VCaP (cell line): ENCODE results near the gene PGRMC1.
"Not testable (repeated sequence)": the region's sequence is repeated elsewhere in the genome, so short reads cannot be mapped to it uniquely, and the experiment has no call there.

Experiments
- H3K27ac ChIP-seq: fragments of 450-650 bp; 2 replicates; pipeline ENCODE4 v1.5.1; 2017
- CTCF ChIP-seq: fragments of 450-650 bp; conservative IDR thresholded peaks from 2 replicates; pipeline ENCODE4 v1.5.1; 2017; ENCODE audit warnings: mild to moderate bottlenecking, moderate library complexity

Gene PGRMC1

GRCh38 chrX:119194621-119195020, 41.5 kb upstream of the PGRMC1 start:
- TF ChIP-seq CTCF: no peak
- no peak overlapping the region for H3K27ac ChIP-seq

- no peak for TF ChIP-seq CTCF
- H3K27ac ChIP-seq: no peak overlapping the region
These were observed 34.5 kb upstream of the PGRMC1 start for GRCh38 chrX:119201570-119201969.

GRCh38 chrX:119206203-119206602, 29.9 kb upstream of the PGRMC1 start:
- no peak overlapping the region for H3K27ac ChIP-seq
- TF ChIP-seq CTCF: no peak

GRCh38 chrX:119207483-119207882, 28.6 kb upstream of the PGRMC1 start:
- H3K27ac ChIP-seq: not testable (repeated sequence)

- H3K27ac ChIP-seq: no peak overlapping the region
- no peak for TF ChIP-seq CTCF
These were observed 27.6 kb upstream of the PGRMC1 start for GRCh38 chrX:119208401-119209057.

- not testable (repeated sequence) for H3K27ac ChIP-seq
These were observed 25.0 kb upstream of the PGRMC1 start for GRCh38 chrX:119210931-119211648.

- no peak for TF ChIP-seq CTCF
- no peak overlapping the region for H3K27ac ChIP-seq
These were observed 24.5 kb upstream of the PGRMC1 start for GRCh38 chrX:119211649-119212014.

GRCh38 chrX:119218198-119218597, 17.9 kb upstream of the PGRMC1 start:
- peak; percentile 49 for TF ChIP-seq CTCF
- no peak overlapping the region for H3K27ac ChIP-seq
